ENCODE results near the gene STAT5B.
"Not testable (repeated sequence)": the region's sequence is repeated elsewhere in the genome, so short reads cannot be mapped to it uniquely, and the experiment has no call there.

STAT5B gene

GRCh38 chr17:42264366-42264765 is 11.8 kb downstream of the STAT5B start:
- DNase-seq, result not testable (repeated sequence)

- DNase-seq, result no peak
Observed at GRCh38 chr17:42260318-42260717, 15.9 kb downstream of the STAT5B start.

GRCh38 chr17:42255445-42255844 is 20.7 kb downstream of the STAT5B start:
- no peak for DNase-seq

GRCh38 chr17:42253578-42253977 is 22.6 kb downstream of the STAT5B start:
- DNase-seq, result no peak

- DNase-seq, result peak; percentile 93
Observed at GRCh38 chr17:42252597-42253550, 23.3 kb downstream of the STAT5B start.

GRCh38 chr17:42251115-42251514 is 25.1 kb downstream of the STAT5B start:
- DNase-seq, result no peak

GRCh38 chr17:42249681-42250446 is 26.3 kb downstream of the STAT5B start:
- DNase-seq, result no peak

- peak; percentile 94 for DNase-seq
Observed at GRCh38 chr17:42248351-42249179, 27.6 kb downstream of the STAT5B start.

- DNase-seq, result no peak
Observed at GRCh38 chr17:42247734-42248133, 28.5 kb downstream of the STAT5B start.

GRCh38 chr17:42246515-42246914 is 29.7 kb downstream of the STAT5B start:
- DNase-seq, result no peak

- not testable (repeated sequence) for DNase-seq
Observed at GRCh38 chr17:42245183-42245582, 31.0 kb downstream of the STAT5B start.

- DNase-seq, result not testable (repeated sequence)
Observed at GRCh38 chr17:42244116-42244515, 32.1 kb downstream of the STAT5B start.

- DNase-seq, result no peak
Observed at GRCh38 chr17:42243493-42243982, 32.7 kb downstream of the STAT5B start.

- DNase-seq, result peak; percentile 18
Observed at GRCh38 chr17:42241871-42242270, 34.3 kb downstream of the STAT5B start.

GRCh38 chr17:42240863-42241262 is 35.3 kb downstream of the STAT5B start:
- not testable (repeated sequence) for DNase-seq

GRCh38 chr17:42240201-42240600 is 36.0 kb downstream of the STAT5B start:
- DNase-seq, result no peak

GRCh38 chr17:42239576-42239975 is 36.6 kb downstream of the STAT5B start:
- not testable (repeated sequence) for DNase-seq

GRCh38 chr17:42236760-42237159 is 39.4 kb downstream of the STAT5B start:
- DNase-seq, result no peak

- no peak for DNase-seq
Observed at GRCh38 chr17:42233994-42234393, 42.2 kb downstream of the STAT5B start.

- no peak for DNase-seq
Observed at GRCh38 chr17:42233156-42233555, 43.0 kb downstream of the STAT5B start.

GRCh38 chr17:42230225-42230624 is 46.0 kb downstream of the STAT5B start:
- peak; percentile 11 for DNase-seq

GRCh38 chr17:42227849-42228700 is 48.1 kb downstream of the STAT5B start:
- DNase-seq, result no peak

Data from NCI-H1694 treated with DMSO at 0.1 percent for 48 hours (cell line).